ENCODE results near the gene FOXJ2.

- no peak for TF ChIP-seq CTCF (IDR thresholded peaks at IDR 0.05)
- no peak for TF ChIP-seq POLR2A (IDR thresholded peaks at IDR 0.05)
These were observed 57.2 kb downstream of the FOXJ2 start for GRCh38 chr12:8089716-8090115.
